Esophagus squamous epithelium (tissue), 5 donors: Measurements from ENCODE around the gene KCNMA1. TPM values are rescaled to one million over a fixed set of nuclear protein-coding genes. Genes with fewer than 3 reads are reported as not detected.

Experiments
- DNase-seq: peaks from one replicate; lab custom pipeline; 2025; lab: John Stamatoyannopoulos, UW
- H3K27ac ChIP-seq, 4 donors: fragments of 200-600 bp; sonication (generic); one replicate each; pipeline ENCODE4 v1.5.1; 2016 to 2019; ENCODE audit warnings: mild to moderate bottlenecking in 1 of 4
- H3K27me3 ChIP-seq, 4 donors: fragments of 200-600 bp; sonication (generic); 1 replicate in 3 of 4; 2 replicates in 1 of 4; pipeline versions ENCODE4 v1.5.1 to v1.6.0; 2017 to 2021; ENCODE audit warnings: antibody characterized with exemption in 1 of 4
- H3K36me3 ChIP-seq, 3 donors: fragments of 200-600 bp; sonication (generic); one replicate each; pipeline ENCODE4 v1.5.1; 2016 to 2019
- H3K4me1 ChIP-seq, 3 donors: fragments of 200-600 bp; sonication (generic); one replicate each; pipeline ENCODE4 v1.5.1; 2017 to 2019
- H3K4me3 ChIP-seq, 4 donors: fragments of 200-600 bp; sonication (generic); 1 replicate in 3 of 4; 2 replicates in 1 of 4; pipeline ENCODE4 v1.5.1; 2016 to 2019; ENCODE audit warnings: mild to moderate bottlenecking in 2 of 4, moderate library complexity in 1 of 4
- H3K9me3 ChIP-seq, 3 donors: fragments of 200-600 bp; sonication (generic); one replicate each; pipeline ENCODE4 v1.5.1; 2016 to 2019
- CTCF ChIP-seq, 6 experiments: fragments of 450-650 bp in 4 of 6; fragments of 200-600 bp in 2 of 6; sonication (generic) in 2 of 6; IDR thresholded peaks; one replicate each; pipeline ENCODE4 v1.5.1; 2016 to 2019; ENCODE audit warnings: antibody characterized with exemption in 6 of 6, mild to moderate bottlenecking in 4 of 6, moderate library complexity in 4 of 6
- POLR2A ChIP-seq, 4 donors: fragments of 450-650 bp; IDR thresholded peaks; one replicate each; pipeline ENCODE4 v1.6.1; 2017; ENCODE audit warnings: antibody characterized with exemption in 4 of 4, mild to moderate bottlenecking in 4 of 4, moderate library complexity in 3 of 4
- WGBS, 2 donors: methylation state at CpG; one replicate each; pipeline ENCODE4 v1.1.5; 2018; 5-methylcytosine and 5-hydroxymethylcytosine counted together
- intact Hi-C: fragments of 100-400 bp; cut with DNase I; formaldehyde crosslinking; loops from one replicate; pipeline ENCODE4 v1.15.0; 2022
- total RNA-seq, 4 donors: library from RNA; depleted of rRNA; stranded (reverse); fragments of >200 nt; gene quantifications; one replicate each; pipeline ENCODE4 v1.1.0, GENCODE V29; 2016
- donor health status: DM: yes; HTN: yes; CAD: no.

KCNMA1 gene
- total RNA-seq, 4 donors from 2014 or later: 7.5 to 74.2 (median 18.0) TPM

- TF ChIP-seq CTCF (IDR thresholded peaks at IDR 0.05): no peak
- TF ChIP-seq POLR2A (IDR thresholded peaks at IDR 0.05): no peak
- Histone ChIP-seq H3K4me1 (no peaks in the 10 kb centered on the region), H3K36me3 (no peaks in the 10 kb centered on the region), H3K27me3 (no peaks in the 10 kb centered on the region), H3K27ac (no peak overlapping the region), H3K9me3 (no peaks in the 10 kb centered on the region), H3K4me3 (no peak overlapping the region)
- no peak for DNase-seq
- WGBS, 2 donors: 50% methylated on average over 1 of the region's 1 CpG; no CpG with 5 or more reads in 1 of the 2 donors
- intact Hi-C loops: no loop called here
Observed at GRCh38 chr10:77190291-77190690, 447.3 kb downstream of the KCNMA1 start.

GRCh38 chr10:77189520-77189919 lies 448.1 kb downstream of the KCNMA1 start:
- no peak for DNase-seq
- Histone ChIP-seq H3K4me3 (no peak overlapping the region), H3K4me1 (no peaks in the 10 kb centered on the region), H3K27me3 (no peaks in the 10 kb centered on the region), H3K9me3 (no peaks in the 10 kb centered on the region), H3K36me3 (no peaks in the 10 kb centered on the region), H3K27ac (no peak overlapping the region)
- intact Hi-C loops: no loop called here
- 77 to 85% methylated on average over 4 of the region's 4 CpGs for WGBS, 2 donors
- TF ChIP-seq CTCF (IDR thresholded peaks at IDR 0.05) (no peak), POLR2A (IDR thresholded peaks at IDR 0.05) (no peak)

- Histone ChIP-seq H3K27ac (peak overlapping the region in 2 of 4 donors; percentile 30 to 39), H3K4me1 (no peaks in the 10 kb centered on the region), H3K4me3 (no peak overlapping the region), H3K36me3 (no peaks in the 10 kb centered on the region), H3K27me3 (no peaks in the 10 kb centered on the region), H3K9me3 (no peaks in the 10 kb centered on the region)
- DNase-seq: no peak
- TF ChIP-seq POLR2A (IDR thresholded peaks at IDR 0.05) (no peak), CTCF (IDR thresholded peaks at IDR 0.05) (no peak)
- 85 to 92% methylated on average over 3 to 4 of the region's 4 CpGs for WGBS, 2 donors
- intact Hi-C loops: no loop called here
Observed at GRCh38 chr10:77189075-77189474, 448.5 kb downstream of the KCNMA1 start.

GRCh38 chr10:77188521-77188920 lies 449.1 kb downstream of the KCNMA1 start:
- H3K4me1 ChIP-seq: no peaks in the 10 kb centered on the region
- DNase-seq: no peak
- intact Hi-C loops: no loop called here
- H3K4me3 ChIP-seq: no peak overlapping the region
- H3K27me3 ChIP-seq: no peaks in the 10 kb centered on the region
- TF ChIP-seq POLR2A (IDR thresholded peaks at IDR 0.05): no peak
- TF ChIP-seq CTCF (IDR thresholded peaks at IDR 0.05): no peak
- H3K27ac ChIP-seq: peak overlapping the region in 3 of 4 donors; percentile 26 to 39 (median 30)
- H3K36me3 ChIP-seq: no peaks in the 10 kb centered on the region
- H3K9me3 ChIP-seq: no peaks in the 10 kb centered on the region

GRCh38 chr10:77188000-77188395 lies 449.6 kb downstream of the KCNMA1 start:
- DNase-seq: no peak
- H3K27me3 ChIP-seq: no peaks in the 10 kb centered on the region
- WGBS, 2 donors: 25 to 52% methylated on average over 1 of the region's 1 CpG
- intact Hi-C loops: no loop called here
- TF ChIP-seq CTCF (IDR thresholded peaks at IDR 0.05) (no peak), POLR2A (IDR thresholded peaks at IDR 0.05) (no peak)
- peak overlapping the region in 2 of 4 donors; percentile 30 to 39 for H3K27ac ChIP-seq
- no peaks in the 10 kb centered on the region for H3K9me3 ChIP-seq
- H3K4me1 ChIP-seq: no peaks in the 10 kb centered on the region
- no peak overlapping the region for H3K4me3 ChIP-seq
- H3K36me3 ChIP-seq: no peaks in the 10 kb centered on the region
